Fibroblast of skin of back (primary cell): Measurements from ENCODE around the gene MSLN.

ENCODE experiments used
- DNase-seq: peaks from one replicate; pipeline ENCODE4 v3.0.0-alpha.2; 2013

The MSLN gene

GRCh38 chr16:778447-778846 is 17.9 kb downstream of the MSLN start:
- no peak for DNase-seq

GRCh38 chr16:778909-779527 is 18.5 kb downstream of the MSLN start:
- DNase-seq, result no peak

- DNase-seq, result no peak
Observed at GRCh38 chr16:779561-779960, 19.0 kb downstream of the MSLN start.

GRCh38 chr16:780296-780695 is 19.8 kb downstream of the MSLN start:
- no peak for DNase-seq

GRCh38 chr16:781346-782010 is 20.9 kb downstream of the MSLN start:
- DNase-seq, result no peak

GRCh38 chr16:782258-782657 is 21.7 kb downstream of the MSLN start:
- DNase-seq, result no peak

GRCh38 chr16:782766-783403 is 22.4 kb downstream of the MSLN start:
- DNase-seq, result no peak

- DNase-seq, result no peak
Observed at GRCh38 chr16:783404-784161, 23.0 kb downstream of the MSLN start.

- DNase-seq, result no peak
Observed at GRCh38 chr16:784431-784830, 23.9 kb downstream of the MSLN start.

GRCh38 chr16:785563-786535 is 25.3 kb downstream of the MSLN start:
- DNase-seq, result peak; percentile 32

- DNase-seq, result no peak
Observed at GRCh38 chr16:787321-787966, 26.9 kb downstream of the MSLN start.

- peak; percentile 9 for DNase-seq
Observed at GRCh38 chr16:787978-788398, 27.5 kb downstream of the MSLN start, which contains the start of gene RPUSD1. Gene RPUSD1 (minus strand): TSS chr16:788381. CDS start chr16:787737, 644 bp downstream.

- peak; percentile 89 for DNase-seq
Observed at GRCh38 chr16:788399-789126, 28.0 kb downstream of the MSLN start, which contains the start of gene CHTF18. Gene CHTF18 (plus strand): TSS chr16:788620. CDS start chr16:788685, 65 bp downstream.

GRCh38 chr16:789191-789850 is 28.8 kb downstream of the MSLN start:
- DNase-seq, result no peak

- DNase-seq, result no peak
Observed at GRCh38 chr16:790086-790485, 29.6 kb downstream of the MSLN start.

GRCh38 chr16:791131-791530 is 30.6 kb downstream of the MSLN start:
- DNase-seq, result no peak

GRCh38 chr16:792221-792995 is 31.9 kb downstream of the MSLN start:
- no peak for DNase-seq

GRCh38 chr16:793414-793813 is 32.9 kb downstream of the MSLN start:
- DNase-seq, result no peak
